Coronary artery (tissue), 2 donors: ENCODE measurements around the gene CSNK1A1L.

Experiments
- DNase-seq: peaks from one replicate; pipeline ENCODE4 v3.0.0-alpha.2; 2017; ENCODE audit warnings: low spot score
- H3K27ac ChIP-seq, 2 donors: fragments of 200-600 bp; sonication (generic); one replicate each; pipeline ENCODE4 v1.5.1; 2016 to 2019
- H3K4me3 ChIP-seq: fragments of 200-600 bp; sonication (generic); 2 replicates; pipeline ENCODE4 v1.5.1; 2016; ENCODE audit warnings: mild to moderate bottlenecking, moderate library complexity
- TF ChIP-seq, protein P1 (sequence below): fragments of 200-600 bp; sonication (generic); IDR thresholded peaks from one replicate; pipeline ENCODE4 v1.5.1; 2019; ENCODE audit warnings: antibody characterized with exemption

Gene CSNK1A1L

DNA sequence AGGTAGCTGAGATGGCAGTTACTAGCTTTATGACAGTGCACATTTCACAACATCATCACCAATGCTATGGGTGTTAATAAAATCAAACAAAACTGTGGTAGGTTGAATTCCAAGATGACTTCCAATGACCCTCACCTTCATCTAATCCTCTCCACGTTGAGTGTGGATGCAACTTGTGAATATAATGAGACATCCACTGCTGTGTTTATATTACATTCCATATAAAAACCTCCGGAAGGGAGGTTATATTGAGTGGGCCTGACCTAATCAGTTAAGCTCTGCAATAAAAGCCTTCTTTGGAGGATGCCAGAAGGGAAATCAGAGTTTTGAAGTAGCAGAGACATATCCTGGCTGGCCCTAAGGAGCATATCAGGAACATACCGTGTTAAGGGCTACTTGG, 25.6 kb upstream of the CSNK1A1L start:
- TF ChIP-seq, protein P1, sequence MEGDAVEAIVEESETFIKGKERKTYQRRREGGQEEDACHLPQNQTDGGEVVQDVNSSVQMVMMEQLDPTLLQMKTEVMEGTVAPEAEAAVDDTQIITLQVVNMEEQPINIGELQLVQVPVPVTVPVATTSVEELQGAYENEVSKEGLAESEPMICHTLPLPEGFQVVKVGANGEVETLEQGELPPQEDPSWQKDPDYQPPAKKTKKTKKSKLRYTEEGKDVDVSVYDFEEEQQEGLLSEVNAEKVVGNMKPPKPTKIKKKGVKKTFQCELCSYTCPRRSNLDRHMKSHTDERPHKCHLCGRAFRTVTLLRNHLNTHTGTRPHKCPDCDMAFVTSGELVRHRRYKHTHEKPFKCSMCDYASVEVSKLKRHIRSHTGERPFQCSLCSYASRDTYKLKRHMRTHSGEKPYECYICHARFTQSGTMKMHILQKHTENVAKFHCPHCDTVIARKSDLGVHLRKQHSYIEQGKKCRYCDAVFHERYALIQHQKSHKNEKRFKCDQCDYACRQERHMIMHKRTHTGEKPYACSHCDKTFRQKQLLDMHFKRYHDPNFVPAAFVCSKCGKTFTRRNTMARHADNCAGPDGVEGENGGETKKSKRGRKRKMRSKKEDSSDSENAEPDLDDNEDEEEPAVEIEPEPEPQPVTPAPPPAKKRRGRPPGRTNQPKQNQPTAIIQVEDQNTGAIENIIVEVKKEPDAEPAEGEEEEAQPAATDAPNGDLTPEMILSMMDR = no peak
- no peak overlapping the region for H3K4me3 ChIP-seq

DNA sequence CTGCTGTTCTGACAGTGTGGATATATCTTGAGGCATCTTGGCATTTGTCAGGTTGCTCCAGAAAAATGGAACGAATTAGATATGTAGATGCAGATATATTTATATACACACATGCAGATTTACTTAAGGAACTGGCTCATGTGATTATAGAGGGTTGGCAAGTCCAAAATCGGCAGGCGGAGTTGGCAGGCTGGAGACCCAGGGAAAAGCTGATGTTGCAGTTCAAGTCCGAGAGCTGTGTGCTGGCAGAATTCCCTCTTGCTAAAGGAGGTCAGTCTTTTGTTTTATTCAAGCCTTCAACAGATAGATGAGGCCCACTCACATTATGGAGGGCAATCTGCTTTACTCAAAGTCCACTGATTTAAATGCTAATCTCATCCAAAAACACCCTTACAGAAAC, 24.4 kb upstream of the CSNK1A1L start:
- peak overlapping the region in 1 of 2 donors; percentile 6 for H3K27ac ChIP-seq
- DNase-seq = no peak
- H3K4me3 ChIP-seq = no peak overlapping the region
- TF ChIP-seq, protein P1 = no peak

More for the DNA sequence above, 25.6 kb upstream of the CSNK1A1L start:
- no peak for DNase-seq
- no peak overlapping the region for H3K27ac ChIP-seq

- TF ChIP-seq, protein P1 = no peak
- Histone ChIP-seq H3K27ac (peak overlapping the region; percentile 61 to 68), H3K4me3 (peak overlapping the region; percentile 12)
- DNase-seq = no peak
These were observed 22.3 kb upstream of the CSNK1A1L start for GRCh38 chr13:37127691-37128241.

DNA sequence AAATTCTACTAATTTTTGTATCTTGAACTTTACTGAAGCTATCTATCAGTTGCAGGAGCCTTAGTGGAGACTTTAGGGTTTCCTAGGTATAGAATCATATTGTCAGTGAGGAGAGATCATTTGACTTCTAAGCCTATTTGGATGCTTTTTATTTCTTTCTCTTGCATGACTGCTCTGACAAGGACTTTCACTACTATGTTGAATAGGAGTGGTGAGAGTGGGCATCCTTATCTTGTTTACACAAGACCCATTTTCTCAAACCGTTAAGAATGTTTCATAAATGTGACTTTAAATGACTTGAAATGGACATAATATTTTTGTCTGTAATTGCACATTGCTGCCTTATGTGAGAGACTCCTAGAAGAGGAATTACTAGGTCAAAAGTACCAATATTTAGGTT, 17.9 kb upstream of the CSNK1A1L start:
- H3K4me3 ChIP-seq = no peak overlapping the region
- DNase-seq = no peak
- TF ChIP-seq, protein P1 = no peak
- no peak overlapping the region for H3K27ac ChIP-seq

GRCh38 chr13:37118016-37118415, 12.6 kb upstream of the CSNK1A1L start:
- Histone ChIP-seq H3K4me3 (no peak overlapping the region), H3K27ac (no peak overlapping the region)
- DNase-seq = no peak
- TF ChIP-seq, protein P1 = no peak

DNA sequence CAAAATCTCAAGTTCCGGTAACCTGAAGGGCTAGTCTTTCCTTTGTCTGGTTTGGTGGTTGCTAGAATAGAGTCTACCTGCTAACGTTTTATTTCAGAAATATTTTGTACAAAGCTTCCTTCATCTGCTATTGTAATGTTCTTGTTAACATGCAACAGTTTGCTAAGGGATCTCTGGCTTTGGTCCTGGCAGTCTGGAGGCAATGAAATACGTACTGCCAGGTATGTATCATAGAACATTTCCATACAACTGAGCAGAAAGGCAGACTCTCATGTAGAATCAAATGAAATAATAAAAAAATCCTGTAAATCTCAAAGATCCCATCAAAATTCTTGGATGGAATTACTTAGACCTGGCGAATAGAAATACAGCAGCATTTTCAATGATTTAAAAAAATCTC, 8.8 kb upstream of the CSNK1A1L start:
- Histone ChIP-seq H3K27ac (no peak overlapping the region), H3K4me3 (no peak overlapping the region)
- DNase-seq = no peak
- TF ChIP-seq, protein P1 = no peak

DNA sequence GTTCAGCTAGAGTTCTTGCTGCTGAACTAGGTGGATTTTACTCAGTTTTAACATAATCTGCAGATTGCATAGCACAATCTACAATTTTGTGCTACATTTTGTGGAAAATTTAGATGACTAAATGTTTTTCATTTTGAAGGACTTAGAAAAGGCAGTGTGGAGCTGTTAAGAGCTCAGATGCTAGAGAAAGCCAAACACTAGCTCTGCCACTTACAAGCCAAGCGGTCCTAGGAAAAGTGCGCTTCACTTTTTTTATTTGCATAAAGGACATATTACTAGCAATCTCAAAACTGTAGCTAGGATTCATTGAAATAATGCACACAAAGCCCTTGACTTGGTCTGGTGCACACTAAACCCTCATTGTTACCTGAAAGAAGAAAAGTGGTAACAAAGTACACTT, 8.1 kb upstream of the CSNK1A1L start:
- no peak for DNase-seq
- Histone ChIP-seq H3K4me3 (no peak overlapping the region), H3K27ac (no peak overlapping the region)
- TF ChIP-seq, protein P1 = no peak
